Spleen (tissue), 11 donors: ENCODE measurements around the gene LAMA5. TPM values are rescaled to one million over a fixed set of nuclear protein-coding genes. Genes with fewer than 3 reads are reported as not detected.

Source experiments
- DNase-seq: peaks from one replicate; pipeline ENCODE4 v3.0.0-alpha.2; 2020
- H3K27ac ChIP-seq, 8 donors: fragments of 200-600 bp; sonication (generic) in 7 of 8; 1 replicate in 4 of 8; 2 replicates in 4 of 8; pipeline versions ENCODE4 v1.5.0 to v1.8.0; 2016 to 2021; ENCODE audit warnings: inconsistent platforms in 4 of 8, mild to moderate bottlenecking in 4 of 8, moderate library complexity in 1 of 8
- H3K27me3 ChIP-seq, 7 donors: fragments of 200-600 bp; sonication (generic) in 6 of 7; replicated peaks in 1 of 7; 1 replicate in 4 of 7; 2 replicates in 3 of 7; pipeline versions ENCODE4 v1.5.0 to v1.8.0; 2016 to 2021; ENCODE audit warnings: inconsistent platforms in 3 of 7, mild to moderate bottlenecking in 1 of 7
- H3K36me3 ChIP-seq, 6 donors: fragments of 200-600 bp; sonication (generic) in 5 of 6; 1 replicate in 4 of 6; 2 replicates in 2 of 6; pipeline versions ENCODE4 v1.5.0 to v1.8.0; 2016 to 2021; ENCODE audit warnings: inconsistent platforms in 2 of 6
- H3K4me1 ChIP-seq, 6 donors: fragments of 200-600 bp; sonication (generic) in 5 of 6; 1 replicate in 3 of 6; 2 replicates in 3 of 6; pipeline versions ENCODE4 v1.5.0 to v1.8.0; 2016 to 2021; ENCODE audit warnings: inconsistent platforms in 3 of 6
- H3K4me3 ChIP-seq, 8 donors: fragments of 200-600 bp; sonication (generic) in 7 of 8; 1 replicate in 4 of 8; 2 replicates in 4 of 8; pipeline versions ENCODE4 v1.5.0 to v1.8.0; 2016 to 2021; ENCODE audit warnings: inconsistent platforms in 4 of 8, mild to moderate bottlenecking in 4 of 8, moderate library complexity in 2 of 8
- H3K9me3 ChIP-seq, 8 donors: fragments of 200-600 bp; sonication (generic) in 7 of 8; 1 replicate in 4 of 8; 2 replicates in 4 of 8; pipeline versions ENCODE4 v1.5.0 to v1.8.0; 2016 to 2021; ENCODE audit warnings: inconsistent platforms in 4 of 8
- CTCF ChIP-seq, 11 experiments: fragments of 200-600 bp in 7 of 11; fragments of 450-650 bp in 4 of 11; sonication (generic) in 4 of 11; IDR thresholded peaks in 8 of 11; conservative IDR thresholded peaks in 3 of 11; 1 replicate in 7 of 11; 2 replicates in 4 of 11; pipeline versions ENCODE4 v1.4.0 to v1.8.0; 2016 to 2021; ENCODE audit warnings: antibody characterized with exemption in 11 of 11, inconsistent platforms in 4 of 11, mild to moderate bottlenecking in 1 of 11
- POLR2A ChIP-seq, 3 donors: fragments of 450-650 bp; IDR thresholded peaks; one replicate each; pipeline ENCODE4 v1.5.1; 2017; ENCODE audit warnings: antibody characterized with exemption in 3 of 3, mild to moderate bottlenecking in 1 of 3
- POLR2AphosphoS5 ChIP-seq, 3 donors: sonication (generic); formaldehyde crosslinking; IDR thresholded peaks; one replicate each; pipeline ENCODE4 v1.5.1; 2017; ENCODE audit warnings: antibody characterized with exemption in 3 of 3
- WGBS, 5 donors: extraction: QIAGEN DNeasy Blood & Tissue Kit in 3 of 5; methylation state at CpG; one replicate each; pipeline versions ENCODE4 v1.1.5 to v1.1.7; 2013 to 2018; 5-methylcytosine and 5-hydroxymethylcytosine counted together
- intact Hi-C: fragments of 100-400 bp; cut with DNase I; formaldehyde crosslinking; loops from one replicate; pipeline ENCODE4 v1.15.0; 2023; ENCODE audit warnings: low total_unique reads
- polyA plus RNA-seq, 3 donors: library from polyadenylated mRNA; stranded (reverse); fragments of 200-250 nt; gene quantifications; one replicate each; pipeline ENCODE4 v1.2.1, GENCODE V29; 2013
- total RNA-seq, 7 donors: library from RNA; depleted of rRNA in 3 of 7; stranded (reverse); fragments of >200 nt in 3 of 7; fragmentation: NEBNext Ultra II Directional in 4 of 7; extraction: Animal tissue kit (Norgen Biotek cat#: 25700) in 4 of 7; gene quantifications; one replicate each; pipeline versions ENCODE4 v1.1.0 to v1.2.1, GENCODE V29; 2016 to 2021
- donor health status: healthy with polysubstance abuse.
- donor health status: DM: no; HTN: no; CAD: no; lungs with moderate emphysema.
- donor health status: DM: no; HTN: no; CAD: no.
- donor health status: Bipolar disorder and iron deficiency.
- donor health status: healthy.
- donor health status: DM: no; HTN: no; CAD: no.
- donor health status: DM: yes; HTN: yes; CAD: no.

The LAMA5 gene
- total and polyA plus RNA-seq, 10 donors = 46.5 to 266 (median 115) TPM

- no peak for TF ChIP-seq POLR2A (IDR thresholded peaks at IDR 0.05)
- TF ChIP-seq POLR2AphosphoS5 (IDR thresholded peaks at IDR 0.05) = no peak
- TF ChIP-seq CTCF (IDR thresholded peaks at IDR 0.05 in 8 of 11, conservative IDR thresholded peaks at IDR 0.05 in 3 of 11) = no peak
- intact Hi-C loops = no loop called here
- no peak for DNase-seq
Measured at GRCh38 chr20:62413025-62413570, 46.0 kb upstream of the LAMA5 start.

DNA sequence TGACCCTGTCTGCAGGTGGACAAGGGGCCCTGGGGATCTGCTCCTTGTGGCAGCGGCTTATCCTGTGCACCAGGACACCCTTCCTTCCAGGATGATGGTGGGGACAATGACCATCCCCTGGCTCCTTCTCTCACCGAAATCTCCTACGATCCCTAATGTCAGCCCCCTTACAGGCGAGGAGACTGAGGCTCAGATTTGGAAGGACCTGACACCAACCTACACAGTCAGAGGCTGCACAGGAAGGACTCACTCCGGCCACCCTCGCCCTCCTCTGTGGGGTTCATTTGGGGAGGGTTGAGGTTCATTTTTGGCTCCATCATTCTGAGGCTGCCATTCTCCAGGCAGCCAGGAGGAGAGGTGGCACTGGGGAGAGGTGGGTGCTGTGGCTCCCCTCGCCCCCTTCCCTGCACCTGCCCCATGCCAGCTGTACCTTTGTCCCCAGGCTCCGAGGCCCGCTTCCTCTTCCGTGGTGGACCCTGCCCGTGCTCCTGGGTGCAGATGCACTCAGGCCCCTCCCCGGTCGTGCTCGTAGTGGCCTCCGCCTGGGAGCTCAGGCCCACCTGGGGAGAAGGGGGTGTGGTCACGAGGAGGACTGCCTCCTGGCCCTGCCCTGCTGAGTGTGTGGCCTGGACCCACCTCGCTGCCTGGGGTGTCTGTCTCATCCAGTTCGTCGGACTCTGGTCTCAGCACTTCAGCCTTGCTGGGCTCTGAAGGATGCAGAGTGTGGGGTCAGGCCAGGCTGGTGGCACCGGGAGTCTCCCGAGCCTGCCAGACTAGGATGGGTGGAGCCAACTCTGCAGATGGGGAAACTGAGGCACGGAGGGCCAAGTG is 45.3 kb upstream of the LAMA5 start:
- peaks cover 11 to 35% (median 25%) of the 10 kb centered on the region in 6 donors for H3K4me1 ChIP-seq
- no peak for DNase-seq
- no peak overlapping the region for H3K27ac ChIP-seq
- intact Hi-C loops = no loop called here
- no peaks in the 10 kb centered on the region for H3K9me3 ChIP-seq
- H3K4me3 ChIP-seq = no peak overlapping the region
- TF ChIP-seq POLR2AphosphoS5 (IDR thresholded peaks at IDR 0.05) (no peak), CTCF (IDR thresholded peaks at IDR 0.05 in 8 of 11, conservative IDR thresholded peaks at IDR 0.05 in 3 of 11) (no peak), POLR2A (IDR thresholded peaks at IDR 0.05) (no peak)
- peaks cover 0 to 32% (median 2%) of the 10 kb centered on the region in 7 donors for H3K27me3 ChIP-seq
- no peaks in the 10 kb centered on the region for H3K36me3 ChIP-seq
- WGBS, 5 donors = 77 to 85% (median 80%) methylated on average over 14 to 22 of the region's 22 CpGs

More at GRCh38 chr20:62413025-62413570, 46.0 kb upstream of the LAMA5 start:
- Histone ChIP-seq H3K4me1 (peaks cover 7 to 28% (median 18%) of the 10 kb centered on the region in 6 donors), H3K9me3 (no peaks in the 10 kb centered on the region), H3K4me3 (no peak overlapping the region), H3K36me3 (no peaks in the 10 kb centered on the region), H3K27me3 (peaks cover 0 to 37% (median 5%) of the 10 kb centered on the region in 7 donors), H3K27ac (no peak overlapping the region)
- WGBS, 5 donors = 90 to 100% (median 95%) methylated on average over 1 to 11 of the region's 11 CpGs

GRCh38 chr20:62411479-62412193 is 44.5 kb upstream of the LAMA5 start:
- Histone ChIP-seq H3K27me3 (peaks cover 0 to 25% (median 0%) of the 10 kb centered on the region in 7 donors), H3K4me3 (no peak overlapping the region), H3K4me1 (peaks cover 12 to 38% (median 28%) of the 10 kb centered on the region in 6 donors), H3K27ac (no peak overlapping the region), H3K9me3 (no peaks in the 10 kb centered on the region), H3K36me3 (no peaks in the 10 kb centered on the region)
- no peak for DNase-seq
- TF ChIP-seq POLR2A (IDR thresholded peaks at IDR 0.05) = no peak
- no peak for TF ChIP-seq POLR2AphosphoS5 (IDR thresholded peaks at IDR 0.05)
- peak in 1 of 11 experiments; percentile 18 for TF ChIP-seq CTCF (IDR thresholded peaks at IDR 0.05 in 8 of 11, conservative IDR thresholded peaks at IDR 0.05 in 3 of 11)
- WGBS, 5 donors = 73 to 81% (median 76%) methylated on average over 16 to 24 of the region's 24 CpGs
- intact Hi-C loops = no loop called here
